HG03469 (cell line): Measurements from ENCODE around the gene ACTL10.

Experiments
- ATAC-seq: cut with Tn5 transposase; IDR thresholded peaks from one replicate; pipeline ENCODE4 v1.9.1; 2021; ENCODE audit warnings: mild to moderate bottlenecking, moderate library complexity, moderate number of reproducible peaks; ENCODE audit not compliant: unreplicated experiment

Gene ACTL10

GRCh38 chr20:33676121-33676520 is 9.4 kb downstream of the ACTL10 start:
- no peak for ATAC-seq

GRCh38 chr20:33676652-33677645 is 10.2 kb downstream of the ACTL10 start:
- ATAC-seq = no peak

GRCh38 chr20:33677991-33678702 is 11.4 kb downstream of the ACTL10 start:
- no peak for ATAC-seq

GRCh38 chr20:33679758-33680485 is 13.2 kb downstream of the ACTL10 start:
- peak; percentile 34 for ATAC-seq

- ATAC-seq = no peak
Measured at GRCh38 chr20:33680686-33681085, 13.9 kb downstream of the ACTL10 start.

- no peak for ATAC-seq
Measured at GRCh38 chr20:33681288-33681687, 14.5 kb downstream of the ACTL10 start.

GRCh38 chr20:33681728-33682353 is 15.1 kb downstream of the ACTL10 start:
- no peak for ATAC-seq

GRCh38 chr20:33684533-33685327 is 18.0 kb downstream of the ACTL10 start:
- no peak for ATAC-seq

- ATAC-seq = peak; percentile 15
Measured at GRCh38 chr20:33685328-33686099, 18.8 kb downstream of the ACTL10 start.

- peak; percentile 38 for ATAC-seq
Measured at GRCh38 chr20:33686100-33686983, 19.6 kb downstream of the ACTL10 start, which contains the start of gene E2F1. Gene E2F1 (minus strand): TSS chr20:33686385. CDS start chr20:33686264, 121 bp downstream.

- ATAC-seq = no peak
Measured at GRCh38 chr20:33686984-33687366, 20.2 kb downstream of the ACTL10 start.

- no peak for ATAC-seq
Measured at GRCh38 chr20:33687370-33687915, 20.7 kb downstream of the ACTL10 start.

GRCh38 chr20:33687993-33688937 is 21.5 kb downstream of the ACTL10 start:
- no peak for ATAC-seq

GRCh38 chr20:33688938-33689424 is 22.2 kb downstream of the ACTL10 start:
- no peak for ATAC-seq

- ATAC-seq = no peak
Measured at GRCh38 chr20:33689493-33689892, 22.8 kb downstream of the ACTL10 start.

- no peak for ATAC-seq
Measured at GRCh38 chr20:33689973-33690372, 23.2 kb downstream of the ACTL10 start.
